ENCODE measurements around the gene VSTM2B.

Gene VSTM2B

GRCh38 chr19:29495901-29496441 lies 29.8 kb upstream of the VSTM2B start:
- no peak for DNase-seq (ENCODE audit: low read depth in 2 of 2)

- no peak for DNase-seq (ENCODE audit: low read depth in 2 of 2)
Observed at GRCh38 chr19:29497241-29497640, 28.6 kb upstream of the VSTM2B start.

- DNase-seq (ENCODE audit: low read depth in 2 of 2): no peak
Observed at GRCh38 chr19:29497686-29498436, 27.9 kb upstream of the VSTM2B start.

GRCh38 chr19:29499261-29499920 lies 26.4 kb upstream of the VSTM2B start:
- no peak for DNase-seq (ENCODE audit: low read depth in 2 of 2)

GRCh38 chr19:29499921-29500590 lies 25.7 kb upstream of the VSTM2B start:
- no peak for DNase-seq (ENCODE audit: low read depth in 2 of 2)

- no peak for DNase-seq (ENCODE audit: low read depth in 2 of 2)
Observed at GRCh38 chr19:29501816-29502580, 23.8 kb upstream of the VSTM2B start.

- DNase-seq (ENCODE audit: low read depth in 2 of 2): no peak
Observed at GRCh38 chr19:29502581-29502850, 23.3 kb upstream of the VSTM2B start.

GRCh38 chr19:29503140-29503758 lies 22.5 kb upstream of the VSTM2B start:
- no peak for DNase-seq (ENCODE audit: low read depth in 2 of 2)

GRCh38 chr19:29503785-29504184 lies 22.0 kb upstream of the VSTM2B start:
- no peak for DNase-seq (ENCODE audit: low read depth in 2 of 2)

GRCh38 chr19:29504454-29504853 lies 21.3 kb upstream of the VSTM2B start:
- DNase-seq (ENCODE audit: low read depth in 2 of 2): no peak

GRCh38 chr19:29505097-29505824 lies 20.5 kb upstream of the VSTM2B start:
- no peak for DNase-seq (ENCODE audit: low read depth in 2 of 2)

- no peak for DNase-seq (ENCODE audit: low read depth in 2 of 2)
Observed at GRCh38 chr19:29506619-29506911, 19.2 kb upstream of the VSTM2B start.

GRCh38 chr19:29507081-29507860 lies 18.5 kb upstream of the VSTM2B start:
- no peak for DNase-seq (ENCODE audit: low read depth in 2 of 2)

GRCh38 chr19:29508181-29508580 lies 17.6 kb upstream of the VSTM2B start:
- DNase-seq (ENCODE audit: low read depth in 2 of 2): no peak

- DNase-seq (ENCODE audit: low read depth in 2 of 2): no peak
Observed at GRCh38 chr19:29509456-29509855, 16.3 kb upstream of the VSTM2B start.

- no peak for DNase-seq (ENCODE audit: low read depth in 2 of 2)
Observed at GRCh38 chr19:29510701-29511265, 15.0 kb upstream of the VSTM2B start.

GRCh38 chr19:29511768-29512167 lies 14.0 kb upstream of the VSTM2B start:
- no peak for DNase-seq (ENCODE audit: low read depth in 2 of 2)

GRCh38 chr19:29512748-29513147 lies 13.0 kb upstream of the VSTM2B start:
- DNase-seq (ENCODE audit: low read depth in 2 of 2): no peak

GRCh38 chr19:29514525-29515232 lies 11.1 kb upstream of the VSTM2B start:
- no peak for DNase-seq (ENCODE audit: low read depth in 2 of 2)

Data from activated CD8-positive, alpha-beta memory T cell treated with anti-CD3 and anti-CD28 coated beads for 4 hours (primary cell).